HEK293T (cell line): Measurements from ENCODE around the gene LIN37.

Experiments
- CTCF ChIA-PET: fragments of 350-600 bp; formaldehyde crosslinking; extraction: SDS; loops from one replicate; lab custom pipeline; 2021; ENCODE audit warnings: antibody characterized with exemption, inconsistent platforms; lab: Yijun Ruan, JAX
- POLR2A ChIA-PET: fragments of 350-600 bp; formaldehyde crosslinking; extraction: SDS; loops from one replicate; lab custom pipeline; 2020; ENCODE audit warnings: antibody characterized with exemption, inconsistent platforms; lab: Yijun Ruan, JAX
- DNase-seq: peaks from one replicate; pipeline ENCODE4 v3.0.0; 2012; ENCODE audit warnings: mixed read lengths; ENCODE audit errors: extremely low spot score
- ARNT ChIP-seq: fragments of 450-650 bp; IDR thresholded peaks from 2 replicates; pipeline ENCODE4 v1.6.1; 2017; ENCODE audit warnings: mild to moderate bottlenecking
- BHLHE40 ChIP-seq: fragments of 450-650 bp; IDR thresholded peaks from 2 replicates; pipeline ENCODE4 v1.6.1; 2016; ENCODE audit warnings: mild to moderate bottlenecking, moderate library complexity, borderline replicate concordance
- CTBP1 ChIP-seq: fragments of 450-650 bp; IDR thresholded peaks from 2 replicates; pipeline ENCODE4 v1.6.1; 2016; ENCODE audit warnings: borderline replicate concordance
- ELF4 ChIP-seq: fragments of 450-650 bp; IDR thresholded peaks from 2 replicates; pipeline ENCODE4 v1.6.1; 2017; ENCODE audit warnings: antibody characterized with exemption
- FOXA1 ChIP-seq: fragments of 450-650 bp; IDR thresholded peaks from 2 replicates; pipeline ENCODE4 v1.6.1; 2016; ENCODE audit warnings: mild to moderate bottlenecking
- FOXK2 ChIP-seq: fragments of 450-650 bp; IDR thresholded peaks from 2 replicates; pipeline ENCODE4 v1.6.1; 2016; ENCODE audit warnings: mild to moderate bottlenecking
- FOXM1 ChIP-seq: fragments of 450-650 bp; IDR thresholded peaks from 2 replicates; pipeline ENCODE4 v1.6.1; 2017; ENCODE audit warnings: mild to moderate bottlenecking, borderline replicate concordance
- HDGF ChIP-seq: fragments of 450-650 bp; IDR thresholded peaks from 2 replicates; pipeline ENCODE4 v1.6.1; 2017; ENCODE audit warnings: antibody characterized with exemption, borderline replicate concordance
- L3MBTL2 ChIP-seq: fragments of 450-650 bp; conservative IDR thresholded peaks from 2 replicates; pipeline ENCODE4 v1.6.1; 2016; ENCODE audit warnings: mild to moderate bottlenecking
- LEF1 ChIP-seq: fragments of 450-650 bp; IDR thresholded peaks from 2 replicates; pipeline ENCODE4 v1.6.1; 2017; ENCODE audit warnings: mild to moderate bottlenecking, borderline replicate concordance
- NFRKB ChIP-seq: fragments of 450-650 bp; IDR thresholded peaks from 2 replicates; pipeline ENCODE4 v1.6.1; 2016; ENCODE audit warnings: mild to moderate bottlenecking, moderate library complexity
- PKNOX1 ChIP-seq: fragments of 450-650 bp; IDR thresholded peaks from 2 replicates; pipeline ENCODE4 v1.6.1; 2016
- SP1 ChIP-seq: fragments of 450-650 bp; IDR thresholded peaks from 2 replicates; pipeline ENCODE4 v1.6.1; 2017
- SUZ12 ChIP-seq: fragments of 450-650 bp; IDR thresholded peaks from 2 replicates; pipeline ENCODE4 v1.6.1; 2016; ENCODE audit warnings: mild to moderate bottlenecking
- TARDBP ChIP-seq: fragments of 450-650 bp; IDR thresholded peaks from 2 replicates; pipeline ENCODE4 v1.6.1; 2016
- ZNF384 ChIP-seq: fragments of 450-650 bp; IDR thresholded peaks from 2 replicates; pipeline ENCODE4 v1.6.1; 2016

The LIN37 gene

GRCh38 chr19:35727053-35727955 is 21.1 kb upstream of the LIN37 start:
- CTCF ChIA-PET: no interaction called here
- TF ChIP-seq FOXA1: no peak
- no peak for TF ChIP-seq PKNOX1
- TF ChIP-seq CTBP1: no peak
- no peak for TF ChIP-seq BHLHE40
- no peak for TF ChIP-seq ZNF384
- TF ChIP-seq SUZ12: no peak
- TF ChIP-seq SP1: no peak
- no peak for TF ChIP-seq LEF1
- no peak for TF ChIP-seq ELF4
- no peak for TF ChIP-seq FOXK2
- TF ChIP-seq L3MBTL2: no peak
- TF ChIP-seq NFRKB: no peak
- TF ChIP-seq HDGF: no peak
- no peak for TF ChIP-seq TARDBP
- no peak for TF ChIP-seq FOXM1
- TF ChIP-seq ARNT: no peak
- POLR2A ChIA-PET: no interaction called here
- no peak for DNase-seq

- ChIA-PET CTCF (no interaction called here), POLR2A (interaction anchor here (1.2 kb wide), 1 partner anchor 12 kb away, joined by 3 read pairs; no protein-coding TSS in a partner anchor)
- TF ChIP-seq ARNT (no peak), BHLHE40 (no peak), TARDBP (no peak), FOXK2 (no peak), NFRKB (no peak)
- DNase-seq: no peak
Measured at GRCh38 chr19:35727956-35728706, 20.2 kb upstream of the LIN37 start.

GRCh38 chr19:35729021-35729420 is 19.4 kb upstream of the LIN37 start:
- DNase-seq: no peak
- CTCF ChIA-PET: no interaction called here
- no peak for TF ChIP-seq SP1
- no peak for TF ChIP-seq TARDBP
- no peak for TF ChIP-seq FOXK2
- TF ChIP-seq CTBP1: no peak
- TF ChIP-seq ELF4: no peak
- no peak for TF ChIP-seq FOXM1
- TF ChIP-seq FOXA1: no peak
- POLR2A ChIA-PET: interaction anchor here (1.2 kb wide), 1 partner anchor 11 kb away, joined by 3 read pairs; no protein-coding TSS in a partner anchor

- no peak for TF ChIP-seq LEF1
- TF ChIP-seq NFRKB: no peak
- TF ChIP-seq ARNT: no peak
- TF ChIP-seq TARDBP: no peak
- TF ChIP-seq CTBP1: no peak
- no peak for TF ChIP-seq FOXK2
- TF ChIP-seq SP1: no peak
- TF ChIP-seq BHLHE40: no peak
- TF ChIP-seq FOXM1: no peak
- TF ChIP-seq PKNOX1: no peak
- no peak for TF ChIP-seq HDGF
- no peak for TF ChIP-seq SUZ12
- no peak for DNase-seq
- POLR2A ChIA-PET: interaction anchor here (2.5 kb wide), 1 partner anchor 11 kb away, joined by 7 read pairs; no protein-coding TSS in a partner anchor
- CTCF ChIA-PET: no interaction called here
Measured at GRCh38 chr19:35729763-35730162, 18.6 kb upstream of the LIN37 start.

GRCh38 chr19:35730326-35730725 is 18.1 kb upstream of the LIN37 start:
- ChIA-PET CTCF (no interaction called here), POLR2A (interaction anchor here (1.5 to 2.5 kb wide), 2 partner anchors 10 to 15 kb away, joined by 6 to 7 read pairs; partner anchors contain the start of genes PSENEN and U2AF1L4)
- no peak for TF ChIP-seq ZNF384
- no peak for DNase-seq

GRCh38 chr19:35731353-35731752 is 17.0 kb upstream of the LIN37 start:
- DNase-seq: no peak
- ChIA-PET POLR2A (interaction anchor here (1.5 to 2.5 kb wide), 2 partner anchors 9 to 14 kb away, joined by 6 to 7 read pairs; partner anchors contain the start of genes PSENEN and U2AF1L4), CTCF (no interaction called here)
- TF ChIP-seq CTBP1: no peak
- no peak for TF ChIP-seq PKNOX1
- TF ChIP-seq LEF1: no peak
- TF ChIP-seq ZNF384: no peak
